Spleen (tissue), 11 donors: Measurements from ENCODE around the gene FAM180B. TPM values are rescaled to one million over a fixed set of nuclear protein-coding genes. Genes with fewer than 3 reads are reported as not detected.
A peak's percentile ranks its signal among the peaks of the same experiment; 100 is the strongest.

Experiments used
- DNase-seq: peaks from one replicate; pipeline ENCODE4 v3.0.0-alpha.2; 2020
- H3K27ac ChIP-seq, 8 donors: fragments of 200-600 bp; sonication (generic) in 7 of 8; 1 replicate in 4 of 8; 2 replicates in 4 of 8; pipeline versions ENCODE4 v1.5.0 to v1.8.0; 2016 to 2021; ENCODE audit warnings: inconsistent platforms in 4 of 8, mild to moderate bottlenecking in 4 of 8, moderate library complexity in 1 of 8
- H3K27me3 ChIP-seq, 7 donors: fragments of 200-600 bp; sonication (generic) in 6 of 7; replicated peaks in 1 of 7; 1 replicate in 4 of 7; 2 replicates in 3 of 7; pipeline versions ENCODE4 v1.5.0 to v1.8.0; 2016 to 2021; ENCODE audit warnings: inconsistent platforms in 3 of 7, mild to moderate bottlenecking in 1 of 7
- H3K36me3 ChIP-seq, 6 donors: fragments of 200-600 bp; sonication (generic) in 5 of 6; 1 replicate in 4 of 6; 2 replicates in 2 of 6; pipeline versions ENCODE4 v1.5.0 to v1.8.0; 2016 to 2021; ENCODE audit warnings: inconsistent platforms in 2 of 6
- H3K4me1 ChIP-seq, 6 donors: fragments of 200-600 bp; sonication (generic) in 5 of 6; 1 replicate in 3 of 6; 2 replicates in 3 of 6; pipeline versions ENCODE4 v1.5.0 to v1.8.0; 2016 to 2021; ENCODE audit warnings: inconsistent platforms in 3 of 6
- H3K4me3 ChIP-seq, 8 donors: fragments of 200-600 bp; sonication (generic) in 7 of 8; 1 replicate in 4 of 8; 2 replicates in 4 of 8; pipeline versions ENCODE4 v1.5.0 to v1.8.0; 2016 to 2021; ENCODE audit warnings: inconsistent platforms in 4 of 8, mild to moderate bottlenecking in 4 of 8, moderate library complexity in 2 of 8
- H3K9me3 ChIP-seq, 8 donors: fragments of 200-600 bp; sonication (generic) in 7 of 8; 1 replicate in 4 of 8; 2 replicates in 4 of 8; pipeline versions ENCODE4 v1.5.0 to v1.8.0; 2016 to 2021; ENCODE audit warnings: inconsistent platforms in 4 of 8
- POLR2A ChIP-seq, 3 donors: fragments of 450-650 bp; IDR thresholded peaks; one replicate each; pipeline ENCODE4 v1.5.1; 2017; ENCODE audit warnings: antibody characterized with exemption in 3 of 3, mild to moderate bottlenecking in 1 of 3
- POLR2AphosphoS5 ChIP-seq, 3 donors: sonication (generic); formaldehyde crosslinking; IDR thresholded peaks; one replicate each; pipeline ENCODE4 v1.5.1; 2017; ENCODE audit warnings: antibody characterized with exemption in 3 of 3
- WGBS, 5 donors: extraction: QIAGEN DNeasy Blood & Tissue Kit in 3 of 5; methylation state at CpG; one replicate each; pipeline versions ENCODE4 v1.1.5 to v1.1.7; 2013 to 2018; 5-methylcytosine and 5-hydroxymethylcytosine counted together
- intact Hi-C: fragments of 100-400 bp; cut with DNase I; formaldehyde crosslinking; loops from one replicate; pipeline ENCODE4 v1.15.0; 2023; ENCODE audit warnings: low total_unique reads
- polyA plus RNA-seq, 3 donors: library from polyadenylated mRNA; stranded (reverse); fragments of 200-250 nt; gene quantifications; one replicate each; pipeline ENCODE4 v1.2.1, GENCODE V29; 2013
- total RNA-seq, 7 donors: library from RNA; depleted of rRNA in 3 of 7; stranded (reverse); fragments of >200 nt in 3 of 7; fragmentation: NEBNext Ultra II Directional in 4 of 7; extraction: Animal tissue kit (Norgen Biotek cat#: 25700) in 4 of 7; gene quantifications; one replicate each; pipeline versions ENCODE4 v1.1.0 to v1.2.1, GENCODE V29; 2016 to 2021
- TF ChIP-seq, protein P1 (sequence below), 11 experiments: fragments of 200-600 bp in 7 of 11; fragments of 450-650 bp in 4 of 11; sonication (generic) in 4 of 11; IDR thresholded peaks in 8 of 11; conservative IDR thresholded peaks in 3 of 11; 1 replicate in 7 of 11; 2 replicates in 4 of 11; pipeline versions ENCODE4 v1.4.0 to v1.8.0; 2016 to 2021; ENCODE audit warnings: antibody characterized with exemption in 11 of 11, inconsistent platforms in 4 of 11, mild to moderate bottlenecking in 1 of 11
- donor health status: healthy with polysubstance abuse.
- donor health status: DM: no; HTN: no; CAD: no; lungs with moderate emphysema.
- donor health status: DM: no; HTN: no; CAD: no.
- donor health status: Bipolar disorder and iron deficiency.
- donor health status: healthy.
- donor health status: DM: no; HTN: no; CAD: no.
- donor health status: DM: yes; HTN: yes; CAD: no.

FAM180B gene
- total and polyA plus RNA-seq, 10 donors, result 0.07 to 0.22 TPM; not detected in 8

- TF ChIP-seq, protein P1, sequence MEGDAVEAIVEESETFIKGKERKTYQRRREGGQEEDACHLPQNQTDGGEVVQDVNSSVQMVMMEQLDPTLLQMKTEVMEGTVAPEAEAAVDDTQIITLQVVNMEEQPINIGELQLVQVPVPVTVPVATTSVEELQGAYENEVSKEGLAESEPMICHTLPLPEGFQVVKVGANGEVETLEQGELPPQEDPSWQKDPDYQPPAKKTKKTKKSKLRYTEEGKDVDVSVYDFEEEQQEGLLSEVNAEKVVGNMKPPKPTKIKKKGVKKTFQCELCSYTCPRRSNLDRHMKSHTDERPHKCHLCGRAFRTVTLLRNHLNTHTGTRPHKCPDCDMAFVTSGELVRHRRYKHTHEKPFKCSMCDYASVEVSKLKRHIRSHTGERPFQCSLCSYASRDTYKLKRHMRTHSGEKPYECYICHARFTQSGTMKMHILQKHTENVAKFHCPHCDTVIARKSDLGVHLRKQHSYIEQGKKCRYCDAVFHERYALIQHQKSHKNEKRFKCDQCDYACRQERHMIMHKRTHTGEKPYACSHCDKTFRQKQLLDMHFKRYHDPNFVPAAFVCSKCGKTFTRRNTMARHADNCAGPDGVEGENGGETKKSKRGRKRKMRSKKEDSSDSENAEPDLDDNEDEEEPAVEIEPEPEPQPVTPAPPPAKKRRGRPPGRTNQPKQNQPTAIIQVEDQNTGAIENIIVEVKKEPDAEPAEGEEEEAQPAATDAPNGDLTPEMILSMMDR (IDR thresholded peaks at IDR 0.05 in 8 of 11, conservative IDR thresholded peaks at IDR 0.05 in 3 of 11), result no peak
- TF ChIP-seq POLR2AphosphoS5 (IDR thresholded peaks at IDR 0.05) (no peak), POLR2A (IDR thresholded peaks at IDR 0.05) (no peak)
- H3K36me3 ChIP-seq, result peaks cover 0 to 59% (median 28%) of the 10 kb centered on the region in 6 donors
- H3K9me3 ChIP-seq, result no peaks in the 10 kb centered on the region
- peaks cover 0 to 15% (median 7%) of the 10 kb centered on the region in 6 donors for H3K4me1 ChIP-seq
- no peak for DNase-seq
- intact Hi-C loops, result no loop called here
- H3K4me3 ChIP-seq, result no peak overlapping the region
- no peak overlapping the region for H3K27ac ChIP-seq
- H3K27me3 ChIP-seq, result no peaks in the 10 kb centered on the region
These were observed 28.8 kb downstream of the FAM180B start for GRCh38 chr11:47615249-47615648.

GRCh38 chr11:47616726-47617416 is 30.4 kb downstream of the FAM180B start:
- Histone ChIP-seq H3K4me1 (peaks cover 0 to 3% (median under 1%) of the 10 kb centered on the region in 6 donors), H3K27me3 (no peaks in the 10 kb centered on the region), H3K9me3 (no peaks in the 10 kb centered on the region), H3K4me3 (no peak overlapping the region), H3K36me3 (peaks cover 0 to 62% (median 42%) of the 10 kb centered on the region in 6 donors), H3K27ac (no peak overlapping the region)
- 82 to 90% (median 88%) methylated on average over 10 of the region's 10 CpGs for WGBS, 5 donors
- TF ChIP-seq POLR2AphosphoS5 (IDR thresholded peaks at IDR 0.05) (no peak), POLR2A (IDR thresholded peaks at IDR 0.05) (no peak)
- TF ChIP-seq, protein P1 (IDR thresholded peaks at IDR 0.05 in 8 of 11, conservative IDR thresholded peaks at IDR 0.05 in 3 of 11), result peak in 4 of 11 experiments; percentile 16 to 41 (median 20)
- no peak for DNase-seq
- intact Hi-C loops, result no loop called here

DNA sequence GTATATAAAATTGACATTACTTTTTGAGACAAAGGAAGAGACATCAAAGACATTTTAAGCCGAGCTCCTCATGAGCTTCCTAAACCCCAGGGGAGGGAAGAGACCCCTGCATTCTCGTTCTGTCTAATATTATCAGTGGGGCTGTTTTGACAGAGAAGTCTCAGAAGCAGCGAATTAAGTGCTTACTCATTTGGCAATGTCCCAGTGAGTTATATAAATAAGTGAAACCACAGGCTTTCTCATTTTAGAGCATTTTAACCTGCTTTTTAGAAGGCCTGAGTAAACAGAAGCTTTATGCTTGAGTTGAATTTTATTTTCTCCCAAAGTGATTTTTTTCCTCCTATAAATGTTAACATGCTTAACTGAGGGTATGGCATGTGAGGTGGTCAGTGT is 30.9 kb downstream of the FAM180B start:
- intact Hi-C loops, result no loop called here
- peaks cover 0 to 68% (median 47%) of the 10 kb centered on the region in 6 donors for H3K36me3 ChIP-seq
- WGBS, 5 donors, result 39 to 60% (median 46%) methylated on average over 3 of the region's 3 CpGs

DNA sequence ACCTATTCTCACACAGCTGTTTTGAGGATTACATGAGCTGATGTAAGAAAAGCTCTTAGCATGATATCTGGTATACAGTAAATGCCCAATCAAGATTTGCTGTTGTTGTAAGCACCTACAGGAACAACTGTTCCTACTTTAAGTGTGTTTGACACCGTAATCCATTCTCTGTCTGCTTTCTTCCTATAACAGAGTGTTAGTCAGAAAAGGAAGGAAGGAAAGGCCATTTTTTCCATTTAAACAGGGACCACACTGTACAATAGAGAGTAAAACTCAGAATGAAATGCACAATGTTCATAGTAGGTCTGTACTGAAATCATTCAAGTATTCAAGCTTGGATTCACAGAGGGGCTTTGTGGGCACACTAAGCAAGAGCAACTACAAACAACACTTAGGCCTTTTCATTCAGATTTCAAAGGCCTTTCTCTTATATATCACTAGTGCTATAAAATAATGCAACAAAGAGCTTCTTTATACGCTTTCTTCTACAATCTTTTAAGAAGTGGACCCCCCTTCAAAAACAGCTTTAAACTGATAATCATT is 34.4 kb downstream of the FAM180B start:
- Histone ChIP-seq H3K9me3 (no peaks in the 10 kb centered on the region), H3K4me3 (no peak overlapping the region), H3K36me3 (peaks cover 2 to 100% (median 78%) of the 10 kb centered on the region in 6 donors), H3K4me1 (no peaks in the 10 kb centered on the region), H3K27me3 (no peaks in the 10 kb centered on the region), H3K27ac (no peak overlapping the region)
- WGBS, 5 donors, result 86 to 98% (median 88%) methylated on average over 2 of the region's 2 CpGs
- intact Hi-C loops, result no loop called here
- TF ChIP-seq POLR2A (IDR thresholded peaks at IDR 0.05) (no peak), POLR2AphosphoS5 (IDR thresholded peaks at IDR 0.05) (no peak)
- TF ChIP-seq, protein P1 (IDR thresholded peaks at IDR 0.05 in 8 of 11, conservative IDR thresholded peaks at IDR 0.05 in 3 of 11), result no peak
- DNase-seq, result no peak

More for the DNA sequence above, 30.9 kb downstream of the FAM180B start:
- Histone ChIP-seq H3K27ac (no peak overlapping the region), H3K4me1 (no peaks in the 10 kb centered on the region), H3K27me3 (no peaks in the 10 kb centered on the region), H3K4me3 (no peak overlapping the region), H3K9me3 (no peaks in the 10 kb centered on the region)
- DNase-seq, result no peak
- TF ChIP-seq, protein P1 (IDR thresholded peaks at IDR 0.05 in 8 of 11, conservative IDR thresholded peaks at IDR 0.05 in 3 of 11), result no peak
- TF ChIP-seq POLR2AphosphoS5 (IDR thresholded peaks at IDR 0.05), result no peak
- TF ChIP-seq POLR2A (IDR thresholded peaks at IDR 0.05), result no peak
